Measurements from ENCODE around the gene IL37. TPM values are rescaled to one million over a fixed set of nuclear protein-coding genes. Genes with fewer than 3 reads are reported as not detected.

IL37 gene
- total RNA-seq, 1 experiment from 2014 or later, result not detected

DNA sequence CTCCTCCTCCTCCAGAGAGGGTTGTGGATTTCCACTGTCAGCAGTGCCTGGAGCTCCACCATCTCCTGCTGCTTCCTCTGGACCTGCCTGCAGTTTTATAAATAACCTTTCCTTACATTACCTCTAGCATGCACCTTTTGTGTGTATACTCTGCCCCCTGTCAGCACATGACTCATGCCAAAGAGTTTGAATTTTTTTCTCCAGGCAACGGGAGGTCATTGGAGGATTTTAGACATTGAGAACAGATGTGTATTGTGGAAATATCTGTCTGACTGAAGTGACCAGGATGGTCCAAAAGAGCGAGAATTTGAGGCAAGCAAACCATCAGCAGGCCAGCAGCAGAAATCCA lies 31.7 kb downstream of the IL37 start:
- no peak overlapping the region for H3K14ac ChIP-seq (ENCODE audit: insufficient read depth, low read length)

More for the DNA sequence above, 31.7 kb downstream of the IL37 start:
- no peak overlapping the region for H4K91ac ChIP-seq (ENCODE audit: insufficient read length, low read depth, low read length)
- H2BK12ac ChIP-seq (ENCODE audit: insufficient read length, low read depth, low read length), result no peak overlapping the region
- H4K20me1 ChIP-seq (ENCODE audit: control insufficient read depth, insufficient read depth, insufficient read length), result no peaks in the 10 kb centered on the region
- H3K79me2 ChIP-seq (ENCODE audit: insufficient read depth, low read length), result no peaks in the 10 kb centered on the region
- H3K23me2 ChIP-seq (ENCODE audit: insufficient read length, low read depth, low read length, poor library complexity, severe bottlenecking), result no peaks in the 10 kb centered on the region
- TF ChIP-seq, protein P1, sequence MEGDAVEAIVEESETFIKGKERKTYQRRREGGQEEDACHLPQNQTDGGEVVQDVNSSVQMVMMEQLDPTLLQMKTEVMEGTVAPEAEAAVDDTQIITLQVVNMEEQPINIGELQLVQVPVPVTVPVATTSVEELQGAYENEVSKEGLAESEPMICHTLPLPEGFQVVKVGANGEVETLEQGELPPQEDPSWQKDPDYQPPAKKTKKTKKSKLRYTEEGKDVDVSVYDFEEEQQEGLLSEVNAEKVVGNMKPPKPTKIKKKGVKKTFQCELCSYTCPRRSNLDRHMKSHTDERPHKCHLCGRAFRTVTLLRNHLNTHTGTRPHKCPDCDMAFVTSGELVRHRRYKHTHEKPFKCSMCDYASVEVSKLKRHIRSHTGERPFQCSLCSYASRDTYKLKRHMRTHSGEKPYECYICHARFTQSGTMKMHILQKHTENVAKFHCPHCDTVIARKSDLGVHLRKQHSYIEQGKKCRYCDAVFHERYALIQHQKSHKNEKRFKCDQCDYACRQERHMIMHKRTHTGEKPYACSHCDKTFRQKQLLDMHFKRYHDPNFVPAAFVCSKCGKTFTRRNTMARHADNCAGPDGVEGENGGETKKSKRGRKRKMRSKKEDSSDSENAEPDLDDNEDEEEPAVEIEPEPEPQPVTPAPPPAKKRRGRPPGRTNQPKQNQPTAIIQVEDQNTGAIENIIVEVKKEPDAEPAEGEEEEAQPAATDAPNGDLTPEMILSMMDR (conservative IDR thresholded peaks at IDR 0.05), result no peak
- no peaks in the 10 kb centered on the region for H3K4me1 Mint-ChIP-seq
- no peak overlapping the region for H3K9ac ChIP-seq (ENCODE audit: extremely low read depth, insufficient read length, low read length)
- WGBS (ENCODE audit: extremely low coverage, insufficient read length, low lambda C conversion rate), result no CpG with 5 or more reads among the region's 2 CpGs
- H2AFZ ChIP-seq (ENCODE audit: low read length), result no peak overlapping the region
- no peaks in the 10 kb centered on the region for H3K79me1 ChIP-seq (ENCODE audit: insufficient read depth, low read depth, low read length, poor library complexity, severe bottlenecking)
- H4K8ac ChIP-seq (replicated peaks; ENCODE audit: insufficient read length, low read depth, low read length), result no peak overlapping the region
- peaks cover 16% of the 10 kb centered on the region for H3K27me3 Mint-ChIP-seq (ENCODE audit: low read depth)
- H3K9me3 Mint-ChIP-seq, result peaks cover 0 to 7% of the 10 kb centered on the region in 2 experiments; a peak in 3 of 5 replicates
- H3K9me3 ChIP-seq (ENCODE audit: control insufficient read depth, low read depth, low read length), result peaks cover 17% of the 10 kb centered on the region
- no peaks in the 10 kb centered on the region; the same call in 1 of the 2 replicates for H3K27me3 ChIP-seq (ENCODE audit: insufficient read depth, low read length)
- no peak overlapping the region for H2BK20ac ChIP-seq (ENCODE audit: low read depth, low read length, poor library complexity, severe bottlenecking)
- no peak overlapping the region for H2BK5ac ChIP-seq (ENCODE audit: insufficient read length, low read length)
- no peak overlapping the region for H3K18ac ChIP-seq (ENCODE audit: insufficient read length, low read depth, low read length)
- H3K4ac ChIP-seq (ENCODE audit: low read depth, low read length), result no peak overlapping the region
- no peak overlapping the region for H3K56ac ChIP-seq (ENCODE audit: insufficient read length, low read depth, low read length)
- H2BK15ac ChIP-seq (ENCODE audit: low read depth, low read length), result no peak overlapping the region
- no peak overlapping the region for H4K5ac ChIP-seq (ENCODE audit: insufficient read length, low read depth, low read length)
- H3K4me3 Mint-ChIP-seq, result no peak overlapping the region
- no peak for DNase-seq
- H3K4me2 ChIP-seq (ENCODE audit: insufficient read depth, insufficient read length, low read length), result no peak overlapping the region
- H3K36me3 Mint-ChIP-seq (ENCODE audit: insufficient read depth in 1 of 3, low read depth in 3 of 3), result no peaks in the 10 kb centered on the region
- H2BK120ac ChIP-seq (ENCODE audit: low read depth, low read length, poor library complexity, severe bottlenecking), result no peak overlapping the region
- H3K4me1 ChIP-seq (ENCODE audit: insufficient read depth, low read length), result no peaks in the 10 kb centered on the region
- H3T11ph ChIP-seq (ENCODE audit: low read length), result no peak overlapping the region
- H3K27ac ChIP-seq (ENCODE audit: insufficient read length, low read depth, low read length), result no peak overlapping the region
- H3K23ac ChIP-seq (ENCODE audit: insufficient read length, low read depth, low read length), result no peak overlapping the region
- H3K27ac Mint-ChIP-seq, result no peak overlapping the region
- H2AK5ac ChIP-seq (ENCODE audit: insufficient read length, low read length), result no peak overlapping the region

Measured in H9 (cell line).